GM12891 (cell line): ENCODE data around the gene ARHGAP24.
"Not testable (repeated sequence)": the region's sequence is repeated elsewhere in the genome, so short reads cannot be mapped to it uniquely, and the experiment has no call there.

Source experiments
- DNase-seq: peaks from one replicate; pipeline ENCODE4 v3.0.0; 2011; ENCODE audit warnings: low spot score; ENCODE audit not compliant: insufficient read length
- FAIRE-seq: peaks from 2 replicates; lab custom pipeline; 2011; peaks lifted over from hg19 to GRCh38; lab: Jason Lieb, UNC
- PAX5 ChIP-seq: IDR thresholded peaks from 2 replicates; pipeline ENCODE4 v1.6.1; 2011; ENCODE audit warnings: low read length, moderate library complexity, mild to moderate bottlenecking; ENCODE audit not compliant: insufficient read depth, severe bottlenecking
- POLR2A ChIP-seq: IDR thresholded peaks from 2 replicates; pipeline ENCODE4 v1.6.1; 2011; ENCODE audit warnings: low read depth, low read length, control low read depth
- POLR2AphosphoS5 ChIP-seq: IDR thresholded peaks from 2 replicates; pipeline ENCODE4 v1.6.1; 2011; ENCODE audit warnings: low read depth, low read length, control low read depth
- POU2F2 ChIP-seq: IDR thresholded peaks from 2 replicates; pipeline ENCODE4 v1.6.1; 2011; ENCODE audit warnings: low read depth, mild to moderate bottlenecking, control low read depth, low read length, moderate library complexity
- SPI1 ChIP-seq: IDR thresholded peaks from 2 replicates; pipeline ENCODE4 v1.6.1; 2011; ENCODE audit warnings: low read depth, low read length, control low read depth
- TAF1 ChIP-seq: IDR thresholded peaks from 2 replicates; pipeline ENCODE4 v1.6.1; 2011; ENCODE audit warnings: low read depth, low read length, control low read depth

ARHGAP24 gene

GRCh38 chr4:85498068-85498733 is 23.3 kb downstream of the ARHGAP24 start:
- no peak for FAIRE-seq
- DNase-seq = no peak
- TF ChIP-seq POLR2AphosphoS5 (no peak), SPI1 (peak; percentile 64)

GRCh38 chr4:85499573-85499972 is 24.6 kb downstream of the ARHGAP24 start:
- DNase-seq (no peak), FAIRE-seq (no peak)
- TF ChIP-seq POLR2AphosphoS5 = no peak
- TF ChIP-seq SPI1 = no peak
- no peak for TF ChIP-seq PAX5
- TF ChIP-seq TAF1 = no peak
- no peak for TF ChIP-seq POU2F2
- no peak for TF ChIP-seq POLR2A

GRCh38 chr4:85500110-85500867 is 25.3 kb downstream of the ARHGAP24 start:
- TF ChIP-seq POLR2AphosphoS5 = no peak
- no peak for TF ChIP-seq TAF1
- FAIRE-seq (no peak), DNase-seq (no peak)

GRCh38 chr4:85501145-85501544 is 26.2 kb downstream of the ARHGAP24 start:
- DNase-seq, FAIRE-seq: not testable (repeated sequence)

- TF ChIP-seq POLR2AphosphoS5 (no peak), TAF1 (no peak), POU2F2 (no peak), SPI1 (no peak), PAX5 (no peak), POLR2A (no peak)
- DNase-seq (no peak), FAIRE-seq (no peak)
Observed at GRCh38 chr4:85508654-85509053, 33.7 kb downstream of the ARHGAP24 start.

- no peak for FAIRE-seq
- DNase-seq = no peak
- TF ChIP-seq TAF1 (no peak), POU2F2 (no peak), POLR2AphosphoS5 (no peak), POLR2A (no peak), SPI1 (no peak), PAX5 (no peak)
Observed at GRCh38 chr4:85509882-85510631, 35.1 kb downstream of the ARHGAP24 start.

GRCh38 chr4:85510632-85510984 is 35.7 kb downstream of the ARHGAP24 start:
- TF ChIP-seq TAF1 (no peak), PAX5 (no peak), POLR2A (no peak), POLR2AphosphoS5 (no peak), POU2F2 (no peak), SPI1 (no peak)
- FAIRE-seq = no peak
- no peak for DNase-seq

GRCh38 chr4:85512446-85513205 is 37.7 kb downstream of the ARHGAP24 start:
- FAIRE-seq (no peak), DNase-seq (no peak)
- TF ChIP-seq POLR2AphosphoS5 (no peak), TAF1 (no peak), POLR2A (no peak), SPI1 (no peak), PAX5 (no peak), POU2F2 (no peak)

- no peak for DNase-seq
- FAIRE-seq = no peak
- TF ChIP-seq POU2F2 (no peak), TAF1 (no peak), PAX5 (no peak), SPI1 (no peak), POLR2AphosphoS5 (no peak), POLR2A (no peak)
Observed at GRCh38 chr4:85514117-85514516, 39.2 kb downstream of the ARHGAP24 start.

- TF ChIP-seq POU2F2 (no peak), POLR2A (no peak), SPI1 (no peak), POLR2AphosphoS5 (no peak), TAF1 (no peak), PAX5 (no peak)
- FAIRE-seq (no peak), DNase-seq (no peak)
Observed at GRCh38 chr4:85514783-85515182, 39.8 kb downstream of the ARHGAP24 start.
